HTERT RPE-1 (cell line): Measurements from ENCODE around the gene GMFB.

Experiments used
- in situ Hi-C: fragments of 300-500 bp; cut with MboI; formaldehyde crosslinking; loops from 4 replicates; pipeline ENCODE4 v1.14.3; 2020; ENCODE audit warnings: low sequenced_read_pairs

The GMFB gene

DNA sequence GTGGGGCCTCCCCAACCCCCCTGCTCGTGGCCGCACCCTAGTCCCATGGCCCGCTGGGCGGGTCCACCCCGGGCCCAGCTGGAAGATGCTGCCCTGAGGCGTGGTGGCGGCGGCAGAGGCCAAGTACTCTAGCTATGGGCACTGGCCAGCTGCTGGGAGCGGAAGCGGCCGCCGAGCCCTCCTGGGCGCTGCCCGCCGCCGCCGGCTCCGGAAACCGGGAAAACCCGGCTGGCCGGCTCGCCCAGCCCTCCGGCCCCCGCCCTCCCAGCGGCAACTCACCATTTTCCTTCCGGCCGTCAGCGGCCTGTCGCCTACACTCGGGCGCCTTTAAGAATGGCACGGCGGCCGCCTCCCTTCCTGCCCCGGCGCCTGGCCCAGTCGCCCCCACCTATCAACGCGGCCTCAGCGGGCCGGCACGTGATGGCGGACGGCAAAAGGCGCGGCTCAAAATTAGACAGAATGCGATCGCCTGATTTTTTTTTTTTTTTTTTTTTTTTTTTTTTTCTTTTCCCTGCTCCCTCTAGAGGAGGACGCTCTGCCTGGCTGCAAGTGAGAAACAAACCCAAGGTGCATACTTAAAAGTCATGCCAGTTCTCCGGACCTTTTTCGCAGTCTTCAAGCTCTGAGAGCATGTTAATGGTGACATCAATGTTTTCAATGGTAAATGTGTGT, at the start of gene GMFB:
Gene GMFB (minus strand): TSS at position 335 of the 672 bp plus-strand sequence. CDS start 53 bp downstream, at position 282.
- in situ Hi-C loops = no loop called here

GRCh38 chr14:54538055-54538454, 49.3 kb upstream of the GMFB start:
- in situ Hi-C loops = no loop called here

- in situ Hi-C loops = no loop called here
Measured at GRCh38 chr14:54537651-54538050, 48.9 kb upstream of the GMFB start.

DNA sequence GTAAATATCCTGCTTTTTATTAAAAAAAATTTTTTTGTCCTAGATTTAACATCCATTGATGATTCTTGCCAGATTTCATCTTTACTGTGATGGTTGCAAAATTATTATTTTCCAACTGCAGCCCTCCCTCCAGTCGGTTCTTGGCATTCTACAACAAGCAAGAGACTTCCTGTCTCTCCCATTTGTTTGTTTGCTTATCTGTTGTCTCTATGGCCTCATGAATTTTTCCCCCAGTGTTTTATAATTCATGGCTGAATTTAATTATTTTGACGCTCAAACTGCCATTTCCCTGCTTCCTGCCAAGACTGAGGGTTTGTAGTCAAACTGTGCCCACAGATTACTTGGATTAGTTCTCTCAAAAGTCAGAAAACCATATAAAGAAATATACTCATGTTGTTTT, 46.9 kb upstream of the GMFB start:
- in situ Hi-C loops = no loop called here

- in situ Hi-C loops = no loop called here
Measured at GRCh38 chr14:54535126-54535525, 46.3 kb upstream of the GMFB start.

DNA sequence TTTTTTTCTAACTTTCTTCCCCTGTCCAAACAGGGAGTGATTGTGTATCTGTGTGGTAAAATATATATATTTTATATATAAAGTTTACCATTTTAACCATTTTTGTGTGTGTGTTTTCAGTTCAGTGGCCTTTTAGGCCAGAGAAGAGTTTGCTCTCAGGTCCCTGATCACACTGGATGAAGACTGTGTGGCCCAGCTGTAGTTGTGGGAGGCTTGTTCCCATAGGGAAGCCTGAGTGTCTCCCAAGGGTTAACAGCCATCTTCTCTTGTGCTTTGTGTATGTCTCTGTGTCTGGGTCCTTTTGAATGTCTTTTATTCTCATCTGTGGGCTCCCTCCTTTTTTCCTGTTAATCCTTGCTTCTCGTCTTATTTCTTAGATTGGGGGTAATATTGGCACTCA, 44.3 kb upstream of the GMFB start:
- in situ Hi-C loops = no loop called here

- in situ Hi-C loops = no loop called here
Measured at GRCh38 chr14:54532111-54533012, 43.6 kb upstream of the GMFB start.

GRCh38 chr14:54529811-54530210, 41.0 kb upstream of the GMFB start:
- in situ Hi-C loops = no loop called here

GRCh38 chr14:54528973-54529372, 40.2 kb upstream of the GMFB start:
- in situ Hi-C loops = no loop called here

DNA sequence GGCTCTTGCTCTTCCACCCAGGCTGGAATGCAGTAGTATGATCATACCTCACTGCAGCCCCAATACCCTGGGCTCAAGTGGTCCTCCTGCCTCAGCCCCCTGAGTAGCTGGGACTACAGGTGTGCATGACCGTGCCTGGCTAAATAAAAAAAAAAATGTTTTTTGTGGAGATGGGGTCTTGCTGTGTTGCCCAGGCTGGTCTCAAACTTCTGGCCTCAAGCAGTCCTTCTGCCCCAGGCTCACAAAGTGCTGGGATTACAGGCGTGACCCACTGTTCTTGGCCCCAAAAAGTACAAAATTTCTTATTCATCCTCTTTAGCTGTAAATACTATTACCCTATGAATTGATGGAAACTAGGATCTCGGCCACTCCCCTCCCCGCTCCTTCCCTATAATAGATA, 35.6 kb upstream of the GMFB start:
- in situ Hi-C loops = no loop called here

GRCh38 chr14:54516709-54517108, 27.9 kb upstream of the GMFB start:
- in situ Hi-C loops = no loop called here

- in situ Hi-C loops = no loop called here
Measured at GRCh38 chr14:54515670-54516069, 26.9 kb upstream of the GMFB start.

GRCh38 chr14:54512393-54512792, 23.6 kb upstream of the GMFB start:
- in situ Hi-C loops = no loop called here

- in situ Hi-C loops = no loop called here
Measured at GRCh38 chr14:54509546-54510501, 21.0 kb upstream of the GMFB start, which contains the start of gene CGRRF1. Gene CGRRF1, plus strand, starts transcription at chr14:54509906. Its CDS starts 54 bp downstream, at chr14:54509960.

- in situ Hi-C loops = no loop called here
Measured at GRCh38 chr14:54503486-54503885, 14.7 kb upstream of the GMFB start.

DNA sequence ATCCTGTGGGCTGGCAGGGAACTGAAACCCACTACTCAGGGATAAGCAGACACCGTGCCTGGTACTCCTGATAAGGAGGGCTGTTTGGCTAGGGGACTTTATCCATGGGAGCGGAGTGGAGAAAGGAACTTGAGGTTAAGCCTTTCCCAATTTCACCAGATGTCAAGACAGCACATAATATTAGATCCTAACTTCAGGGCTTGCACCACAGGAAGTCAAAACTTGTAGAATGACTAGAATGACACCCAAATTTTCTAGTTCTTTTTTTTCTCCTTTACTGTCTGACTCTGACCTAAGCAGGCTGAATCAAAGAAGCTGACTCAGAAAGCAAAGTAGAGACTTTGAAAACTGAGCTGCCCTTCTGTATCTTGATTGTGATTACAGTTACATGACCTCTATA, 13.8 kb upstream of the GMFB start:
- in situ Hi-C loops = no loop called here

DNA sequence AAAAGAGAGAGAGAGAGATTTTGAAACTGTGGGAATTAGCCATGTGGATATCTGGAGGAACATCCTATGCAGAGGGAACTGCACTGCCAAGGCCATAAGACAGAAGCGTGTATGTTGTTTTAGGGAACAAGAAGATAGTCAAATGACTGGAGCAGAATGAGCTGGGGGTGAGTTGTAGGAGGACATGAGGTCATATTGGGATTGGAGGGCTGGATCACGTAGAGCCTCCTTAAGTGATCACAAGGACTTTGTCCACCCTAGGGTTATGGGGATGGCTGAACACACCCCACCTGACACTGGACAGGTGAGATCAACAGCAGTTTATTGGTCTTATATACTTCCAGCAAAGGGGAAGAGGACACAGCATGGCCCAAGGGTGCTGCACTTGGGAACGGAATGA, 12.7 kb upstream of the GMFB start:
- in situ Hi-C loops = no loop called here

GRCh38 chr14:54500744-54501143, 12.0 kb upstream of the GMFB start:
- in situ Hi-C loops = no loop called here

DNA sequence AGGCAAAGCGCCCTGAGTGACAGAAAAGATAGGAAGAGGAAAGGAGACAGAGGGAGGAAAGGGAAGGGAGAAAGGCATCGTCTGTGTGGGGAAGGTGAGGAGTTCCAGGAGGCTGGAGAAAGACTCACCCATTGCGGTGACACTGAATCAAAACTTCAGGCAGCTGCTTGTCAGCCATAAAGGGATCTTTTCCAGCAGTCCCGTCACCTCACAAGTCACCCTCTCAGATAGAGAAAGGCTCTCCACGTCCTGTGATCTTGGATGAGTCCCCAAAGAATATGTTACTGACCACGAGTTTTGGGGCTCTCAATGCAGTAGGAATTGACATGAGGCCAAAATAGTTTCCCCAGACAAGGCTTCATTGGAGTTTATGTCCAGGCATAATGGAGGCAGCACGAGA, 9.8 kb upstream of the GMFB start:
- in situ Hi-C loops = no loop called here

- in situ Hi-C loops = no loop called here
Measured at GRCh38 chr14:54498095-54498531, 9.3 kb upstream of the GMFB start.

DNA sequence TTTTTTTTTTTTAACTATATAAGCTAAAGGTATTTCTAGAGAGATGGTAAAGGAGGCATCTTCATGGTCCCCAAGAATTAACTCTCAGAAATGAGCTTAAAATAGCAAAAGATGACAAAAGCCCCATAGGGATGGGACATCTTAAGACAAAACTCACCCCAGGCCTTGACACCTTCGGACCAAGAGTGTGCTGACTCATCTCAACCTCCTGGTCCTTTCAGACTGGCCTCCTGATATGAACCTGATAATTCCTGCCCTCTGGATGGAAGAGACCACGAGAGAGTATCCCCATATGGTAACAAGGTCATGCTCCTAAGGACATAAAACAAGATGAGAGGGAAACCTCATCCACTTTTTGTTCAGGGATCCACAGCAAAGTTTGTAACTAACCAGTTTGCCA, 8.4 kb upstream of the GMFB start:
- in situ Hi-C loops = no loop called here
